ENCODE results near the gene RNASEH1. TPM values are rescaled to one million over a fixed set of nuclear protein-coding genes. Genes with fewer than 3 reads are reported as not detected.
A peak's percentile ranks its signal among the peaks of the same experiment; 100 is the strongest.

Gene RNASEH1
- total and polyA plus RNA-seq, 2 of the 13 experiments (the other 11 are each of a cell fraction or from before 2014, with no cell fraction given): 14.5 to 57.4 TPM

DNA sequence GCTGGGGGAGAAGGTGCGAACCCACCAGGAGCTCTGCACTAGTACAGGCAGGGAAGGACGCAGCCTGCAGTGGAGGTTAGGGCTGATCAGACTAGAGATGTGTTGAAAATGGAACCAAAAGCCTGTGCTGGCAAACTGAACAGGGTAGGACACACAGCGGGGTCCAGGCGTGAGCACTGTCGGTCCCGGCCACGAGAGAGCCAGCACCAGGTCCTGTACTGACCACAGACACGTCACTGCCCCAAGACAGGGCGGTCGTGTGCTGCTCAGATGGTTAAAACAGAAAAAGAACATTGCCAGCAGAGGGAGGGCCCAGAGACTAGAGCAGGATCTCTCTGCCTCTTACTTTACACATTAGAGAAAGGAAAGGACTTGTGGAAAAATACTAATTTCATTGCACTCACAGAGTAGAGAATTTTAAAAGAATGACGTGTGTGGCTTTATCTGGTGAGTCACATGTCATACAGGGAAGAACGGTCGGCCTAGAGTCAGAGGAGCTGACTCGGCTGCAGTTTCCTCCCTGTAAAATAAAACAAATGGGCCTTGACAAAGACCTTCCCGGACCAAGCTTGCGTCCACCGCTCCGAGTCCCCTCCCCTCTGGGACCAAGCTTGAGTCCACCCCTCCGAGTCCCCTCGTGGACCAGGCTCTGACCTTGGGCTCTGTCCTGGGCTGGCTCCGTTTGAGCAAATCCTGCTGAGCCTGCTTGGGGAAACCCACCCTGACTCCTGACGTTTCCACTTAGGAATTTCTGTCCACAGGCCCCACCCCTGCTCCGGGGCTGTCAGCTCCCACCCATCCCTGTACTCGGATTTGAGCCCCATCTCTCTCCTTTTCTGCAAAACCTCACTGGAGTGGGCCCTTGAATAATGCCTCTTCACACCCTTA lies 22.1 kb downstream of the RNASEH1 start (continued):
- TF ChIP-seq, protein P1, sequence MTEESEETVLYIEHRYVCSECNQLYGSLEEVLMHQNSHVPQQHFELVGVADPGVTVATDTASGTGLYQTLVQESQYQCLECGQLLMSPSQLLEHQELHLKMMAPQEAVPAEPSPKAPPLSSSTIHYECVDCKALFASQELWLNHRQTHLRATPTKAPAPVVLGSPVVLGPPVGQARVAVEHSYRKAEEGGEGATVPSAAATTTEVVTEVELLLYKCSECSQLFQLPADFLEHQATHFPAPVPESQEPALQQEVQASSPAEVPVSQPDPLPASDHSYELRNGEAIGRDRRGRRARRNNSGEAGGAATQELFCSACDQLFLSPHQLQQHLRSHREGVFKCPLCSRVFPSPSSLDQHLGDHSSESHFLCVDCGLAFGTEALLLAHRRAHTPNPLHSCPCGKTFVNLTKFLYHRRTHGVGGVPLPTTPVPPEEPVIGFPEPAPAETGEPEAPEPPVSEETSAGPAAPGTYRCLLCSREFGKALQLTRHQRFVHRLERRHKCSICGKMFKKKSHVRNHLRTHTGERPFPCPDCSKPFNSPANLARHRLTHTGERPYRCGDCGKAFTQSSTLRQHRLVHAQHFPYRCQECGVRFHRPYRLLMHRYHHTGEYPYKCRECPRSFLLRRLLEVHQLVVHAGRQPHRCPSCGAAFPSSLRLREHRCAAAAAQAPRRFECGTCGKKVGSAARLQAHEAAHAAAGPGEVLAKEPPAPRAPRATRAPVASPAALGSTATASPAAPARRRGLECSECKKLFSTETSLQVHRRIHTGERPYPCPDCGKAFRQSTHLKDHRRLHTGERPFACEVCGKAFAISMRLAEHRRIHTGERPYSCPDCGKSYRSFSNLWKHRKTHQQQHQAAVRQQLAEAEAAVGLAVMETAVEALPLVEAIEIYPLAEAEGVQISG (CRISPR knock-in tag; IDR thresholded peaks at IDR 0.05): no peak
- TF ChIP-seq ZNF678 (CRISPR knock-in tag; IDR thresholded peaks at IDR 0.05) (no peak), HHEX (CRISPR knock-in tag; IDR thresholded peaks at IDR 0.05) (no peak), ZNF879 (CRISPR knock-in tag; IDR thresholded peaks at IDR 0.05) (no peak), SALL2 (CRISPR knock-in tag; IDR thresholded peaks at IDR 0.05) (no peak), ZNF24 (IDR thresholded peaks at IDR 0.05) (no peak), ZNF550 (CRISPR knock-in tag; IDR thresholded peaks at IDR 0.05; ENCODE audit: borderline replicate concordance) (0 out of 2 replicates have a peak, but pooled peaks have one; percentile 59), ZSCAN12 (CRISPR knock-in tag; IDR thresholded peaks at IDR 0.05) (no peak; the same call in 1 of the 2 replicates), MXI1 (IDR thresholded peaks at IDR 0.05; ENCODE audit: borderline replicate concordance, low read depth, low read length) (peak; percentile 19; the same call in 1 of the 3 replicates), AKAP8 (CRISPR knock-in tag; IDR thresholded peaks at IDR 0.05) (no peak), MATR3 (CRISPR knock-in tag; IDR thresholded peaks at IDR 0.05) (no peak), ZNF256 (CRISPR knock-in tag; conservative IDR thresholded peaks at IDR 0.05) (0 out of 2 replicates have a peak, but pooled peaks have one; percentile 53), CCAR2 (optimal IDR thresholded peaks at IDR 0.05; ENCODE audit: low read depth, low read length) (peak; percentile 6), DBP (CRISPR knock-in tag; IDR thresholded peaks at IDR 0.05; ENCODE audit: not compliant biosample characterization) (no peak), NFYB (CRISPR knock-in tag; IDR thresholded peaks at IDR 0.05) (no peak), HNF4G (IDR thresholded peaks at IDR 0.05; ENCODE audit: borderline replicate concordance, low read depth, low read length) (no peak; the same call in 1 of the 2 replicates), HNF4G (CRISPR knock-in tag; IDR thresholded peaks at IDR 0.05; ENCODE audit: borderline replicate concordance, low read depth) (no peak), MBD4 (IDR thresholded peaks at IDR 0.05; ENCODE audit: borderline replicate concordance, low read length) (no peak), IRF2 (CRISPR knock-in tag; IDR thresholded peaks at IDR 0.05) (no peak)
- TF ChIP-seq, protein P2, sequence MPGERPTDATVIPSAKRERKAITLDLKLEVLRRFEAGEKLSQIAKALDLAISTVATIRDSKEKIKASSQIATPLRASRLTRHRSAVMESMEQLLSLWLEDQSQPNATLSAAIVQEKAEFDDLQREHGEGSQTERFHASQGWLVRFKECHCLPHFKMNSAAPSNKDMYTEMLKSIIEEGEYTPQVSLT (CRISPR knock-in tag; IDR thresholded peaks at IDR 0.05; ENCODE audit: borderline replicate concordance, low read depth): no peak
- TF ChIP-seq, protein P3, sequence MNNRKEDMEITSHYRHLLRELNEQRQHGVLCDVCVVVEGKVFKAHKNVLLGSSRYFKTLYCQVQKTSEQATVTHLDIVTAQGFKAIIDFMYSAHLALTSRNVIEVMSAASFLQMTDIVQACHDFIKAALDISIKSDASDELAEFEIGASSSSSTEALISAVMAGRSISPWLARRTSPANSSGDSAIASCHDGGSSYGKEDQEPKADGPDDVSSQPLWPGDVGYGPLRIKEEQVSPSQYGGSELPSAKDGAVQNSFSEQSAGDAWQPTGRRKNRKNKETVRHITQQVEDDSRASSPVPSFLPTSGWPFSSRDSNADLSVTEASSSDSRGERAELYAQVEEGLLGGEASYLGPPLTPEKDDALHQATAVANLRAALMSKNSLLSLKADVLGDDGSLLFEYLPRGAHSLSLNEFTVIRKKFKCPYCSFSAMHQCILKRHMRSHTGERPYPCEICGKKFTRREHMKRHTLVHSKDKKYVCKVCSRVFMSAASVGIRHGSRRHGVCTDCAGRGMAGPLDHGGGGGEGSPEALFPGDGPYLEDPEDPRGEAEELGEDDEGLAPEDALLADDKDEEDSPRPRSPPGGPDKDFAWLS (CRISPR knock-in tag; IDR thresholded peaks at IDR 0.05; ENCODE audit: borderline replicate concordance): 0 out of 2 replicates have a peak, but pooled peaks have one; percentile 6

Measured in HepG2 (cell line).